CD4-positive, alpha-beta T cell treated with Interleukin-10 for 1 hour (primary cell): ENCODE data around the gene GGT1.
"Not testable (repeated sequence)": the region's sequence is repeated elsewhere in the genome, so short reads cannot be mapped to it uniquely, and the experiment has no call there.

ENCODE experiments used
- DNase-seq: peaks from one replicate; pipeline ENCODE4 v3.0.0-alpha.2; 2020

The GGT1 gene

DNA sequence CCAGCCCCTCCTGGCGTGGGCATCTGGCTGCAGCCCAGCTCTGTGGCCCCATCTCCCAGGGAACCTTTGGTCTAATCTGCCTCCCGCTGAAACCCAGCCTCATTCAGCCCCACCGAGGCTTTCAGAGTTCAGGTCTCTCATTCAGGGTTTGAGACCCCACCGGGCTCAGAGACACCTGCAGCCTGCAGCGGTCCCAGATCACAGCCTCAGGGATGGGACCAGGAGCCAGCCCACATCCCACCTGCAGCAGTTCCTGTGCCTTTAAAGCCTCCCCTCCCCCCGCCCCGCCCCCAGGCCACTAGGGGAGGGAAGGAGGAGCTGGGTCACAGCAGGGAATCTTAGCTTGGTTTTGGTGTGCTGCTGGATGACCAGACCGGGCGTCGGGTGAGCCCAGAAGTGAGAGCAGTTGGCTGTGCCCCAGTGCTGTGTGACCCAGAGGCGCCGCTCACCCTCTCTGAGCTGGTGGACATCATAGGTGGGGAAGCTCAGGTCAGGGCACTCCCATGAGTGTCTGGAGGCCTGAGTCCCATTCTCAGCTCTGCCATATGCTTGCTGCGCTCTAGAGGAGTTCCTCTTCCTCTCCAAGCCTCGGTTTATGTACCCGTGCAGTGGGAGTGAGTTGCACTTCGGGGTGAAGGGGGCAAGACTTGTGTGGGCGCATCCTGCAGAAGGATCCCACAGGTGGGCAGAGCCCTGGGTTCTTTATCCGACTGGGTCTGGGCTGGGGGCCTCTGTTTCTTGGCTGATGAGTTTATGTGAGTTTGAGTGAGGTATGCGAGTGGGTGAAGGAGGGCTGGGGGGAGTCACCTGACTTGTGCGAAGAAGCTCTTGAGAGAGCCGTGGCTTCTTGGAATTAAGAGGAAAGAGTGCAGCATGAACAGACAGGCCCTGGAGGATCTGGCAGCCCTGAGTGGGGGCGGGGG lies at the start of gene GGT1:
GGT1 (plus strand) TSS at position 347 of the 923 bp plus-strand sequence. CDS start 7,889 bp downstream, outside the sequence.
- DNase-seq = not testable (repeated sequence)

DNA sequence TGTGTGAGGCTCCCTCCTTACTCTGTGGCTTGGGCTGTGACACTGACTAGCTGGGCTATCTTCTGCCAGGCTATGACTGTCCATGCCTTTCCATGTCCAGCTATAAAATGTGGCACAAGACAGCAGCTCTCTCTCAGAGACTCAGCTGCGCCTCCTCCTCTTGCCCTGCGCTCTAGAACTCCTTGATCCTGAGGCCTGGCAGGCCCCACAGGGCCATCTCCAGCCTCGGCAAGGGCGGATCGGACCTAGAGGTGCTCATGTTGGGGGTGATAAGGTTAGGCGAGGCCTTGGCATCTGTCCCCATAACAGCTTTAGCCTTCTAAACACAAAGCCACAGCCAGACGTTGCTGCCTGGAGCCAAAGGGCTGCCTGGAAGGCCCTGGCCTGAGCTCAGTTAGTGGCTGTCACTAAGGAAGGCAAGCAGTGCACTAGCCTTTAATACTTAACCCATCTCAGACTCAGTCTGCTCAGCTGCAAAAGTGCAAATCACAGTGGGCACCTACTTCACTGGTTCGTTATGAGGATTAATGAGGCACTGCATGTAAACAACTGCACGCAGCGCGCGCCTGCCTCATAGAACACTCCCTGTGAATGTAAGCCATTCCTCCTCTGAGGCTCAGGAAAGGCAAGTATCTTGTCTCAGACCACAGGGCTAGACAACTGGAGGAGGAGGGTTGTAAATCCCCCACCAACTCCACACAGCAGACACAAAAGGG lies 49.2 kb upstream of the GGT1 start:
- no peak for DNase-seq

DNA sequence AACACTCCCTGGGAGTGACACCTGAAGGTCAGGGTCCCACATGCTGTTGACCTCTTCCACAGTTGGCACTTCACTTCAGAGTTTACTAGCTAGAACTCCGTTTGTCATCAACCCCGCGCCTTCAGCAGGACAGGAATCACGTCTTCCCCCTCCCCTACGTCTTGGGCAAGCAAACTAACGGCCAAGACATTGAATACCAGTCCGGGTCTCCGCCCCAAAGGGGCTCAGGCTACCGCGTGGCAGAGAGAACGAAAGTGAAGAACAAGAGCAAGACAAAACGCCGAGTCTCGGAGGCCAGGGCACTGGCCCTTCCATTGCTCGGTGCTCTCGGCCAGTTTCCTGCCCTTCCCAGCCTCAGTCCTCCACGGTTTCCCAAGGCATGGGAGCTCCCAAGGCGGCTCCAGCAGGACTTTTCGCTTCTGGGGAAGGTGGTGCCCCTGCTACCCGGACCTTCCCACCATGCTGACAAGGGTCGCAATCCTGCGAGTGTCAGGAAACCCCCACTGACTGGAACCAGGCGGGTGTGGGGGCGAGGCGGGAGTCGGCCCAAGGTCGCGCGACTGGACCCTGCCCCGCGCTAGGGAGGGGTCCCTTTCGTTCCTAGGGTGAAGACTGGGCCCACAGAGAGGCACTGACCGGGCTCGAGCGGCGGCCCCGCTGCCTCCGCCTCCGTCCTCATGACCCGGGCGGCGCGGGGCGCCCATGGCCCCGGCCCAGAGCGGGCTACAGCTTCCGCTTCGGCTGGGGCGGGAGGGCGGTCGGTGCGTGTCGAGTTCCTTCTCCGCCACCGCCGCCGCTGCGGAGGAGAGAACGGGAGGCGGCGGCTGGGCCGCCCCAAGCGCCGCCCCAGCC lies 48.5 kb upstream of the GGT1 start, which contains the start of gene GUCD1:
GUCD1 (minus strand) TSS at position 826 of the 852 bp plus-strand sequence; CDS start at position 679, 147 bp downstream.
- DNase-seq = peak; percentile 32

DNA sequence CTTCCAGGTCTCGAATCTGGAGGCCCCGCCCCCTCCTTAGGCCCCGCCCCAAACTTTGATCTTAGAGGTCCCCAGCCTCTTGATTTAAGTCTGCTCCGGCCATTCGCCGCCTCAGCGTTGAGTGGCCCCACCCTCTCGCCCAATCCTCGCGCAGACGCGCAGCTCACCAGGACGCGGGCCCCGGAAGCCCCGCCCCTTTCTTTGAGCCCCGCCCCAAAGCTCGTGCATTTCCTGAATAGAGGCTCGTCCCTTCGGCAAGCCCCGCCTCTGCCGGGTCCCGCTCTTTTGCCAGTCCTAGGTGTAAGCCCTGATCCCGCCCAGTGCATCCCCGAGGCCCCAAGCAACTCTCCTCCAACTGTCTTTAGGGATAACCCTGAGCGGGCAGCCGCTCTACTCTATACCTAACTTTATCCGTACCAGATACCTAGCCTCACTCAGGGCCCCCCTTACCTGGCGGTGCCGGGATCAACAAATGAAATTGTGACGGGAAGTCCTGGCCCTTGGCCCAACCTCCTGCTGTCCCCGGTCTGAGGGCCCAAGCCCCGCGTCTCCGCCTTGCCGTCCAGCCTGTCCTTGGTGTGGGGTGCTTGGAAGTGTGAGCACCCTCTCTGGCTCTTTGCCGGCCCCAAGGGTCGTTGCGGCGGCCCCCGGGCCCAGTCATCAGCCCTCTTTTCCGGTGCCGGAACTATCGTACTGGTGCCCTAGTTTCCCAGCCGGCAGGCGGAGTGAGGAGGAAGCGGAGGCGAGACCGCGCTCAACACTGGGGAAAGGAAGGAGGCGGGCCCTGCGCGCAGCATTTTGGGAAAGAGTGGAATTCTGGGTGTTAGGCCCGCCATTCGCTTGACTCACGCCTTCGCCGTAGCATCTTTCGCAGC lies 47.6 kb upstream of the GGT1 start, which contains the start of gene SNRPD3:
SNRPD3 (plus strand) TSS at position 835 of the 875 bp plus-strand sequence. CDS start 1,676 bp downstream, outside the sequence.
- peak; percentile 100 for DNase-seq

DNA sequence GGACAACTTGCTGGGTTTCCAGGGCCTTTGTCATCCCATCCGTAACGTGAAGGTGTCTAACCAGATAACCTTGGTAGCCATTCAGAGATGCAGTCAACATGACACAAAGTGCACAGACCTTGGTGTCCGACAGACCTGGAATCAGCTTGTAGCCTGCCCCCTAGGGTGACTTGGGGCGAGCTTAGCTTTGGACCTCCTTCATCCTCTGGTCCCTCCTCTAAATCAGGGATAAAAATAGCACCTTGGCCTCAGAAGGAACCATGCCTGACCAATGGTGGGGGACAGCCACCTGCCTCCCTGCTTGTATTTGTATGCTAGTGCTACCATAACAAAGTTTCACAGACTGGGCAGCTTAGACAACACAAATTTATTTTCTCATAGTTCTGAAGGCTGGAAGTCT lies 43.5 kb upstream of the GGT1 start:
- DNase-seq = no peak

DNA sequence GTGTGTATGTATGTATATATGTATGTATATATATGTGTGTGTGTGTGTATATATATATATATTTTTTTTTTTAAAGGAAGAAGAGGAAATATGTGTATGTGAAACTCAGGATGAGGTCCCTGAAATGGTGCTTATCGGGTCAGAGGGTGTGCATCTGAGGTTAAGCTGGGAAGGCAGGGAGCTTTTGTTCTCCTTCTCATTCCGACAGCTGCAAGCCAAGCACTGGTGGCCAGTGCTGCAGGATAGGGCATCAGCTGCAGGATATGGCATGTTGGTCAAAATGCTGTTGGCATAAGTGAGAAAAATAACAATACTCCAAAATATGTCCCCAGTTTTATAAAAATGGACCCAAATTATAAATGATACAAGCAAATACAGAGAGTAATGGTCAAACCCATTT lies 39.7 kb upstream of the GGT1 start:
- DNase-seq = no peak

GRCh38 chr22:24564376-24565058 lies 38.5 kb upstream of the GGT1 start:
- no peak for DNase-seq

DNA sequence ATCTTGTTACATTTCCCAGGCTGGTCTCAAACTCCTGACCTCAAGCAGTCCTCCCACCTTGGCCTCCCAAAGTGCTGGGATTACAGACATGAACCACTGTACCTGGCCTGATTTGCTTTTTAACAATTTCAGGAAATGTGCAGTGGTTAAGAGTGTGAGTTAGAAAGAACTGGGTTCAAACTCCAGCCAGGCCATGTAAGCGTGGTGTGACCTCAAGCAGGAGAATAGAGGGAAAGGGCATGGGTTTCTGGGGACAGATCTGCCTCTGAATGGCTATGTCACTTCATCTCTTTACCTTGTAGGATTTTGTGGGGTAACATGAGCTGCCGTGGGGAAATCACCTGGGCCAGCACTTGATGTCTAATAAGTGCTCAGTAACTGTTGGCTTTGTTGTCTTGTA lies 37.9 kb upstream of the GGT1 start:
- DNase-seq = no peak

- DNase-seq = no peak
These were observed 36.0 kb upstream of the GGT1 start for GRCh38 chr22:24566899-24567511.

GRCh38 chr22:24567668-24568067 lies 35.3 kb upstream of the GGT1 start:
- DNase-seq = no peak

- DNase-seq = no peak
These were observed 31.7 kb upstream of the GGT1 start for GRCh38 chr22:24571266-24571665.

DNA sequence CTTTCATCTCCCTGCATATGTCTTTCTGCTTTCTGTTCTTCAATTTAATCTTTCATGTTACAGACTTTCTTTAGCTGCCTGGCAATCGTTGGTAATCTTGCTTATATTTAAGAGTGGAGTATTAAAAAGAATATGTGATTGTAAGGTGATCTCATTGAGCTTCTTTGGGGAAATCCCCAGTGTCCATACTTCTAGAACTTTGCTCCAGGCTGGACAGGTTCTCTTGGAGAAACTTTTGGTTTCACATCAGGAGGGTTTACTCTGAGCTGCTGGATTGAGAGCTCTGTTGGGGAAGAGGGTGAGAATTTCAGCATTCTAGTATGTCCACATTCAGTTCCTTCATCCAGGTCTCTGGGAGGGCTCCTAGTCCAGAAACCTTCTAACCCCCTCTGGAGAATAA lies 26.2 kb upstream of the GGT1 start:
- no peak for DNase-seq

- DNase-seq = no peak
These were observed 24.4 kb upstream of the GGT1 start for GRCh38 chr22:24578355-24579257.

- DNase-seq = no peak
These were observed 23.8 kb upstream of the GGT1 start for GRCh38 chr22:24579258-24579601.

DNA sequence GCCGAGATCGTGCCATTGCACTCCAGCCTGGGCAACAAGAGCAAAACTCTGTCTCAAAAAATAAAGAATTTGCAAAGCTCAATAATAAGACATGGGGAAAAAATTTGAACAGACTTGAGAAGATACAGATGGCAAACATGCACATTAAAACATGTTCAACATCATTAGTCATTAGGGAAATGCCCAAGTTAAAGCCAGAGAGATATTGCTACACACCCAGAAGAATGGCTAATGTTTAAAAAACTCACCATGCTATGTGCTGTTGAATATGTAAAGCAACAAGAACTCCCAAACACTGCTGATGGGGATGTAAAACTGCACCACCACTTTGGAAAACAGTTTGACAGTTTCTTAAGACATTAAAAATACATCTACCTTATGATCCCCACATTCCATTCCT lies 22.7 kb upstream of the GGT1 start:
- no peak for DNase-seq

DNA sequence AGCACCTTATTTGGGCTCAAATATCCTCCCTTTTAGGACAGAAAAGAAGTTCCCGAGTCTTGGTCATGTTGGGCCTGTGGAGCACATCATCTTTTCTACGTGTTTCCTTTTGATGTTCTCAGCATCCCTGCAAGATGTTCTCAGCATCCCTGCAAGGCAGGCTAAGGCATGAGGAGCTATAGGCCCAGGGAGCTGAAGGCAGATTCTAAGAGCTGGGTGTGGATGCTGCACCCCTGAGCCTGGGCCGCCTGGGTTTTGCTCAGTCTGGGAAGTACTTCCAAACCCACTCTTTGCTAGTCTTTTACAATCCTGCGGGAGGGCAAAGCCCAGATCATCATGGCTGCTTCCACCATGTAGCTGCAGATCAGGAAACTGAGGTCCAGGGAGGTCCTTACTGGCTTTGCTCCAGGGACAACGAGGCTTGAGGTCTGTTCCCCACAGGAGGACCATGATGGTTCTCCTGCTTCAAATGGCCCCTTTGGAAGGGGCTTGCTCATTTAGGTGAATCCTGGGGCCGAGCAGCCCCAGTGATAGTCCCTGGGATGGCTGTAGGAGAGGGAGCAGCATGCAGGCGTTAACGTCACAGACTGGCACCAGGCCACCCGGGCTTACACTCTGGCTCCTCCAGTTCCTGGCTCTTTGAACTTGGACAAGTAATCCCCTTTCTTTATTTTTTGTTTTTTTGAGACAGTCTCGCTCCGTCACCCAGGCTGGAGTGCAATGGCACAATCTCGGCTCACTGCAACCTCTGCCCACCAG lies 20.8 kb upstream of the GGT1 start:
- no peak for DNase-seq

DNA sequence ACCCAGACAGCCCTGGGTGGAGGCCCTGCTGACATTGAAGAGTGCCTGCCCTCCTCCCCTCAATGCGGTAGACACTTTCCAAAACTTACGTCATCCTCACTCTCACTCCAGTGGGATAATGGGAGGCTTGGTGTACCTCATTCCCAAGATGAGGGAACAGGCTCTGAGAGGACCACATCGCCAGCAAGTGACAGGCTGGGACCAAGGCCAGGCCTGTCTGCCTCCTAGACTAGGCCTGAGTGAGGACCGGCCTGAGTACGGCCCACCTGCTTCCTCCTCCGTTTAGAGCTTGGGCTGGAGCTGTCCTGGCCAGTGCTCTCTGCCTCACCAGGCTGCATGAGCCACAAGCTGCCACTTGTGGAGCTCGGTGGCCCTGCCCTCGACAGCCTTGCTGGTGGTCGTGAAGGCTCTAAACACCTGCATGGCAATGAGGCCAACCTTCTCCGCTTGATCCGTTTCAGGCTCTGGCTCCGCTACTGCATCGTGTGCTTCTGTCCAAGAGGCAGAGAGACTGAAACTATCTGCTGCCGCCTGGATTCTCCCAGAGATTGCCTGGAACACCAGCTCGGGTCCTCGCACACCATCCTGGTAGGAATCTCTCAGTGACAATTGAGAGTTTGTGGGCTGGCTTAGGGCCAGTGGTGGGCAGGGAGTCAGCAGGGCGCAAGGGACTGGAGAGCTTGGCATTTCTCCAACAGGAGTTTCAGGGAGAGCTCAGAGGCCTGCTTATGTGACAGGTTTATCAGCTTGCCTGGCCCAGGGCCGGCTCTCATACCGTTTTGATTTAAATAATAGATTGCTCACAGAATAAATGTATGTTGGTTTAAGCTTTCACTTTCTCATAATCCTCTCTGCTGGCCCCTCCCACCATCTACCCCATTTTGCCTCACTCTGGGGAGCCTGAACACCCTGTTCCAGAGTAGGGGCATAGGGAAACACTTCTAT lies 19.5 kb upstream of the GGT1 start:
- no peak for DNase-seq
